ENCODE measurements around the gene SMYD3. TPM values are rescaled to one million over a fixed set of nuclear protein-coding genes. Genes with fewer than 3 reads are reported as not detected.

Gene SMYD3
- total RNA-seq, 1 experiment from 2014 or later: 25.5 TPM

DNA sequence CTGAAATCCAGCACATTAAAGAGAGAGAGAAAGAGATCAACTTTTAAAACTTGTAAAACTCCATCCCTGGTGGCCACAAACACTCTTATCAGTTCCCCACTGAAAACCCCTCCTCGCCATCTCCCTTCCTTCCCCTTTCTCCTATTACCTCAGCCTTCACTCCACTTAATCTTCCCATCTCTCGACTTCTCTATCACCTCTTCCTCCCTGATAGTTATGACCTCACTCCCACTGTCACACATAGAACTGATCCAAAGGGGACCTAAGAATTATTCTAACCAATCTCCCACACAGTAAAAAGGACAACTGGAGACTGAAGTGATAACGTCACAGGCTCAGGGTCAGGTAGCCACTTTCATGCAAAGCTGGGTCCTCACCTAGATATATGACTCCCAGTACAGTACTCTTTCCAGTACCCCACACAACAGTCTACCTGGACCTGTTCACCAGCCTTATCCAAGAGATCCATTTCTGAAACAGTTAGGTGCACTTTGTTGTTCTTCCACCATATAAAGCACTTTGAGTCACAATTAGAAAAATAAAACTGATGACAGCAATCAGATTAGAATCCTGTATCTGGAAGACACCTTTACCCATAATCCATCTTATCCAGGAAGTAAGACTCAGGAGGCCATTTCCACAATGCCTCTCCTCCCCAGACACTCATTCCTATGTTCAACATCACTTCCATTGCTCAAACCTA, 324.8 kb downstream of the SMYD3 start:
- H3K56ac ChIP-seq (ENCODE audit: insufficient read length, low read depth, low read length): no peak overlapping the region
- no peak for TF ChIP-seq CTCF (conservative IDR thresholded peaks at IDR 0.05)
- no peaks in the 10 kb centered on the region for H3K23me2 ChIP-seq (ENCODE audit: insufficient read length, low read depth, low read length, poor library complexity, severe bottlenecking)
- H4K20me1 ChIP-seq (ENCODE audit: control insufficient read depth, insufficient read depth, insufficient read length): no peaks in the 10 kb centered on the region
- H3T11ph ChIP-seq (ENCODE audit: low read length): no peak overlapping the region
- H2BK120ac ChIP-seq (ENCODE audit: low read depth, low read length, poor library complexity, severe bottlenecking): no peak overlapping the region
- H3K9me3 ChIP-seq (ENCODE audit: control insufficient read depth, low read depth, low read length): no peaks in the 10 kb centered on the region
- H3K23ac ChIP-seq (ENCODE audit: insufficient read length, low read depth, low read length): no peak overlapping the region
- no peaks in the 10 kb centered on the region for H3K79me2 ChIP-seq (ENCODE audit: insufficient read depth, low read length)
- H2BK20ac ChIP-seq (ENCODE audit: low read depth, low read length, poor library complexity, severe bottlenecking): no peak overlapping the region
- H3K27me3 ChIP-seq (ENCODE audit: insufficient read depth, low read length): no peaks in the 10 kb centered on the region
- H3K4me1 ChIP-seq (ENCODE audit: insufficient read depth, low read length): no peaks in the 10 kb centered on the region
- no peaks in the 10 kb centered on the region for H3K4me1 Mint-ChIP-seq
- H3K9ac ChIP-seq (ENCODE audit: extremely low read depth, insufficient read length, low read length): no peak overlapping the region
- no peak overlapping the region for H3K4me3 Mint-ChIP-seq
- H3K4me2 ChIP-seq (ENCODE audit: insufficient read depth, insufficient read length, low read length): no peak overlapping the region
- H2AFZ ChIP-seq (ENCODE audit: low read length): no peak overlapping the region
- H3K27me3 Mint-ChIP-seq (ENCODE audit: low read depth): no peaks in the 10 kb centered on the region
- H2BK12ac ChIP-seq (ENCODE audit: insufficient read length, low read depth, low read length): no peak overlapping the region
- no peak overlapping the region for H3K14ac ChIP-seq (ENCODE audit: insufficient read depth, low read length)
- no peak overlapping the region; a peak in 1 of 7 replicates for H3K27ac Mint-ChIP-seq
- no peak overlapping the region for H3K18ac ChIP-seq (ENCODE audit: insufficient read length, low read depth, low read length)
- H3K27ac ChIP-seq (ENCODE audit: insufficient read length, low read depth, low read length): no peak overlapping the region
- no peak overlapping the region for H4K8ac ChIP-seq (replicated peaks; ENCODE audit: insufficient read length, low read depth, low read length)
- H4K91ac ChIP-seq (ENCODE audit: insufficient read length, low read depth, low read length): no peak overlapping the region
- 100% methylated on average over 2 of the region's 3 CpGs for WGBS (ENCODE audit: extremely low coverage, insufficient read length, low lambda C conversion rate)
- no peak for DNase-seq
- no peak overlapping the region for H2BK15ac ChIP-seq (ENCODE audit: low read depth, low read length)
- H4K5ac ChIP-seq (ENCODE audit: insufficient read length, low read depth, low read length): no peak overlapping the region
- H2BK5ac ChIP-seq (ENCODE audit: insufficient read length, low read length): no peak overlapping the region
- H2AK5ac ChIP-seq (ENCODE audit: insufficient read length, low read length): no peak overlapping the region
- H3K4ac ChIP-seq (ENCODE audit: low read depth, low read length): no peak overlapping the region
- H3K36me3 Mint-ChIP-seq (ENCODE audit: insufficient read depth in 1 of 3, low read depth in 3 of 3): no peaks in the 10 kb centered on the region
- H3K79me1 ChIP-seq (ENCODE audit: insufficient read depth, low read depth, low read length, poor library complexity, severe bottlenecking): no peaks in the 10 kb centered on the region
- H3K9me3 Mint-ChIP-seq: no peaks in the 10 kb centered on the region

Data from H9 (cell line).